Measurements from ENCODE around the gene SPRYD3. TPM values are rescaled to one million over a fixed set of nuclear protein-coding genes. Genes with fewer than 3 reads are reported as not detected.

Gene SPRYD3
- total RNA-seq, 2 donors from 2014 or later, result 25.4 to 28.8 TPM

DNA sequence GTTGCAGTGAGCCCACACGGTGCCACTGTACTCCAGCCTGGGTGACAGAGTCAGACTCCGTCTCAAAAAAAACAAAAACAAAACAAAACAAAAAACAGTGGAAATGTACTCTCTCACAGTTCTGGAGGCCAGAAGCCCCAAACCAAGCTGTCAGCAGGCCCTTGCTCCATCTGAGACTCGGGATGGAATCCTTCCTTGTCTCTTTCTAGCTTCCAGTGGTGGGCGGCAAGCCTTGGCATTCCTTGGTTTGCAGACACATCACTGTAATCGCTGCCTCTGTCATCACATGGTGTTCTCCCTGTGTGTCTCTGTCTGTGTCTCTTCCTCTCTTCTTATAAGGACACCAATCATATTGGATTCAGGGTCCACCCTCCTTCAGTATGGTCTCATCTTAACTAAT, 22.9 kb downstream of the SPRYD3 start:
- H3K9me3 Mint-ChIP-seq, result no peaks in the 10 kb centered on the region
- no peaks in the 10 kb centered on the region for H3K27me3 Mint-ChIP-seq
- H3K27ac Mint-ChIP-seq, result no peak overlapping the region
- ATAC-seq (replicated peaks), result no peak
- H3K4me3 Mint-ChIP-seq, result no peak overlapping the region
- H3K36me3 Mint-ChIP-seq (ENCODE audit: low read depth), result no peaks in the 10 kb centered on the region
- H3K4me1 Mint-ChIP-seq, result peaks cover 4% of the 10 kb centered on the region

DNA sequence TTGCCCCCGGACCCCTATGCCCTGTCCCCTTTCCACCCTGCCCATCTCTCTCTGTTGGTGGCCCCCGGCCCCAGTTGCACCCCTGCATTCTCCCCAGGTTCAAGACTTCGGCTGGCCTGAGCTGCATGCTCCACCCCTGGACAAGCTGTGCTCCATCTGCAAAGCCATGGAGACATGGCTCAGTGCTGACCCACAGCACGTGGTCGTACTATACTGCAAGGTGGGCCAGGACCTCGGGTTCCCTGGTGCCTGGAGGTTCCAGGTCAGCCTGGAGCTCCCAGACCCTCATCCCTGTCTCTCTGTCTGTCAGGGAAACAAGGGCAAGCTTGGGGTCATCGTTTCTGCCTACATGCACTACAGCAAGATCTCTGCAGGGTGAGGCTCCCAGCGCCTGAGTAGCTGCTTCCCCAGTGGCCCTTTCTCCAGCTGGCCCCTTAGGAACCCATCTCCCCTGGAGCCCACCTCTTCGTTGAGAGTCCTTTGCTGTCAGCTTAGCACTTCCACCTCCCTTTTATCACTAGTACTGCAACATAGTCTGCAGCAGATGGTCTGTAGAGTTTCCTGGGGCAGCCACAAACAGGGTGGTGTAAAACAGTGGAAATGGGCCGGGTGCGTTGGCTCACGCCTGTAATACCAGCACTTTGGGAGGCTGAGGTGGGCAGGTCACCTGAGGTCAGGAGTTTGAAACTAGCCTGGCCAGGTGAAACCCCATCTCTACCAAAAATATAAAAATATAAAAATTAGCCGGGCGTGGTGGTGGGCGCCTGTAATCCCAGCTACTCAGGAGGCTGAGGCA, 23.5 kb downstream of the SPRYD3 start:
- Mint-ChIP-seq H3K36me3 (ENCODE audit: low read depth) (no peaks in the 10 kb centered on the region), H3K4me1 (peaks cover 4% of the 10 kb centered on the region), H3K4me3 (peak overlapping the region; percentile 96), H3K9me3 (no peaks in the 10 kb centered on the region), H3K27ac (no peak overlapping the region), H3K27me3 (no peaks in the 10 kb centered on the region)
- no peak for ATAC-seq (replicated peaks)

DNA sequence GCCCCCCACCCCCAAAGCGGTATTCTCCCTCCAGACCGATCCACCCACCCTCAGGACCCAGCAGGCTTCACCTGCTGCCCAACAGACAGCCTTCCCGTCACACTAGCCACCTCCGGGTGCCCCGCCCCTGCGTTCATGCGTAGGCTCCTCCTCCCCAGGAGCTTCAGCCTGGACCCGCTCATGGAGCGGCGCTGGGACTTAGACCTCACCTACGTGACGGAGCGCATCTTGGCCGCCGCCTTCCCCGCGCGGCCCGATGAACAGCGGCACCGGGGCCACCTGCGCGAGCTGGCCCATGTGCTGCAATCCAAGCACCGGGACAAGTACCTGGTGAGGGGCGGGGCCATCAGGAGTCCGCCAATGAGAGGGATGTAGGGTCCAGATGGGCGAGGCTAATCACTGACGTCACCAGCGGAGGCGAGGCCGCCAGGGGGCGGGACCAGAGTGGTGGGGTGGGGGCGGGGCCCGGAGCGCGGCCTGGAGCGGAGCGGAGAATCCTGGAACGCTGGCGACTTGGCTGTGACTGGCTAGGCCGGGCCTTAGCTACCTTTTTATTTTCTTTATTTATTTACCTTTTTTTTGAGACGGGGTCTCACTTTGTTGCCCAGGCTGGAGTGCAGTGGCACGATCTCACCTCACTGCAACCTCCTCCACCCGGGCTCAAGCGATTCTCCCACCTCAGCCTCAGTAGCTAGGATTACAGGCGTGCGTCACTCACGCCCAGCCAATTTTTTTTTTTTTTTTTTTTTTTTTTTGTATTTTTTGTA, 24.9 kb downstream of the SPRYD3 start:
- Mint-ChIP-seq H3K36me3 (ENCODE audit: low read depth) (no peaks in the 10 kb centered on the region), H3K9me3 (no peaks in the 10 kb centered on the region), H3K27ac (peak overlapping the region; percentile 89), H3K27me3 (no peaks in the 10 kb centered on the region), H3K4me3 (peak overlapping the region; percentile 96), H3K4me1 (peaks cover 4% of the 10 kb centered on the region)
- peak; percentile 96 for ATAC-seq (replicated peaks)

DNA sequence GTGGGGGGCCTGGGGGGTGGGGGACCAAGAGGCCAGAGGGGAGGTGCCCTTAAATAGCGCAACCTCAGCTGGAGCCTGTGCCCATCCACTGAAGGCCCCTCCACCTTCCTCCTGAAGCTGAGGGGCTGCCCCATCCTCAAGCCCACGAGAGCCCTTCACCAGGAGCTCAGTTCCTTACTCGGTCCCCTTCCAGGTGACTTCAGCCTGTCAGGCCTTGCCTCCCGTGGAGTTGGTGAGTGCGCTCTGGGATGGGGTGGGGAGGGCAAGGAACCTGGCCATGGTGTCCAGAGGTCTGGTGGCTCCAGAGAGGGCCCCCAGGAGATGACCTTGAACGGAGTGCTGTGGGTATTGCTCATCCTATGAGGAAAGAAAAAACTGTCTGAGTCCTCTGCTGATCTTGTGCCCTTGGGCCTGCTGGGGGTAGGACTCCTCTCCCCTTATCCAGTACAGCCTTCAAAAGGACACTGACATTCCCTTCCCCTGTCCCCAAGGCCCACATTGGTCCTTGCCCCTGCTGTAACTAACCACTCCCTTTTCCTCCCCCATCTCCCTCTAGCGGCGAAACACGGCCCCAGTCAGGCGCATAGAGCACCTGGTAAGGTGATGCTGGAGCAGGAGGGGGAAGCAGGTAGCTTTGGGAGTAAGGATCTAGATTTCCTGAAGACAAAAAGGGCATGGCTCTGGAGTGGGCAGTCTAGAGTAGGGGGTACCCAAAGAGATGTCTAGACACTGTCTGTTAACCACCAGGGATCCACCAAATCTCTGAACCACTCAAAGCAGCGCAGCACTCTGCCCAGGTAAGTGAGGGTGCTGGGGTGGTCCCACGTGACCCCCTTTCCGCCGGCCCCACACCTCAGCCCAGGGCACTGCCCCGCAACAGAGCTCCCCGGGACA, 25.7 kb downstream of the SPRYD3 start:
- H3K27me3 Mint-ChIP-seq, result no peaks in the 10 kb centered on the region
- H3K9me3 Mint-ChIP-seq, result no peaks in the 10 kb centered on the region
- peak overlapping the region; percentile 96 for H3K4me3 Mint-ChIP-seq
- H3K36me3 Mint-ChIP-seq (ENCODE audit: low read depth), result no peaks in the 10 kb centered on the region
- H3K27ac Mint-ChIP-seq, result peak overlapping the region; percentile 89
- H3K4me1 Mint-ChIP-seq, result peaks cover 12% of the 10 kb centered on the region
- peak; percentile 8 for ATAC-seq (replicated peaks)

DNA sequence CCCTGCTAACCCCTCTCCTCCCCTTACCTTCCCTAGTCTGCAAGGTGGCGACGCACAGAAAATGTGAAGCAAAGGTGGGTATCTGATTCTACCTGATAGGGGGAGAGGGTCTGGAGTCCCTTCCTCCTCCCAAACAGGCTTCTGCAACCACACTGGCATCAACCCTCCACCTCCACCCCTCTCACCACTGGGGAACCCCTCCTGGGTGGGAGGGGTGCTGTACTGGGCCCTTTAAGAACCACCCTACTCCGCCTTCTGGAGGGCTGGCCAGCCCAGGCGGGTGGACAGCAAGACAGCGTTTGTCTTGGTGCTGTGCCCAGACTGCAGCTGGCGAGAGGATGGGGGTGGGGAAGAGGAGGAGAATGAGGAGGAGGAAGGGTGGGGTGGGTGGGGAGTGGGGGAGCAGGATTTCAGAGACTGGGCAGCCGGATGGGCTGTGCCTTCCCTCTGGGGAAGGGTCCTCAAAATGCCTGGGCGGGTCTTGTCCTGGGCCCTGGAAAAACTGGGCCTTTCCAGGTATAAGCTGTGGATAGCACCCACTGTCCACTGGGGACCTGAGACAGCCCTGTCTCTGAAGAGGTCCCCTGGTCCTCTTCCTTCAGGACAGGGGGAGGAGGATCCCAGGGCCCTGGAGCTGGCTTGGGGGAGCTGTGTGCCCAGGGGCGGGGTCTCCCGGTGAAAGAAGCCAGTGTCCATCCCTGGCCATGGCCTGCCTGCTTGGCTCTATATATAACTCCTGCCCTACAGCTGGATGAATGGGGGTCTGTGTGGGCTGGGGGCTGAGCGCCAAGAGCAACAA, 26.6 kb downstream of the SPRYD3 start:
- Mint-ChIP-seq H3K27me3 (no peaks in the 10 kb centered on the region), H3K4me1 (peaks cover 12% of the 10 kb centered on the region)
- ATAC-seq (replicated peaks), result no peak

DNA sequence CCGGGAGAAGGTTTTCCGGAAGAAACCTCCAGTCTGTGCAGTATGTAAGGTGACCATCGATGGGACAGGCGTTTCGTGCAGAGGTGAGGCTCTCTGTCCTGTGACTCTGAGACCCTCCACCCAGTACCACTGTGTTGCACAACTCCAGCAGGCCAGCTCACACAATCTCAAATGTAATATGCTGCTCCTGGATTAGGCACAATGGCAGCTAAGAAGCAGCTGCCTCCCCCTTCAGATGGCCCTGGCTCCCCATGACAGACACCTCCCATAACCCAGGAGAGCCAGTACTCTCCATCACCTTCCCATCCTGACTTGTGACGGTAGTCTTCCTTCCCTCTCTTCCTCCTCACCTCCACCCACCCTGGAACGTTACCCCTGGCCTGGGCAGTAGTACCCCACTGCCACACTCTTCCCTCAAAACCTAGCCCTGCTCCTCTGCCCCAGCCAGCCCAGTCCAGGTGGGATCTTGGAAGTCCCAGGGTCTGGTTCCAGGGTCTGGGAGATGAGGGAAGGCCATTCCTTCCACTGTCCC, 27.2 kb downstream of the SPRYD3 start:
- H3K27ac Mint-ChIP-seq, result no peak overlapping the region
- no peaks in the 10 kb centered on the region for H3K27me3 Mint-ChIP-seq
- no peak for ATAC-seq (replicated peaks)
- H3K36me3 Mint-ChIP-seq (ENCODE audit: low read depth), result no peaks in the 10 kb centered on the region
- H3K4me1 Mint-ChIP-seq, result peaks cover 12% of the 10 kb centered on the region
- H3K4me3 Mint-ChIP-seq, result no peak overlapping the region
- no peaks in the 10 kb centered on the region for H3K9me3 Mint-ChIP-seq

More for the DNA sequence above, 26.6 kb downstream of the SPRYD3 start:
- Mint-ChIP-seq H3K9me3 (no peaks in the 10 kb centered on the region), H3K36me3 (ENCODE audit: low read depth) (no peaks in the 10 kb centered on the region), H3K4me3 (no peak overlapping the region), H3K27ac (no peak overlapping the region)

DNA sequence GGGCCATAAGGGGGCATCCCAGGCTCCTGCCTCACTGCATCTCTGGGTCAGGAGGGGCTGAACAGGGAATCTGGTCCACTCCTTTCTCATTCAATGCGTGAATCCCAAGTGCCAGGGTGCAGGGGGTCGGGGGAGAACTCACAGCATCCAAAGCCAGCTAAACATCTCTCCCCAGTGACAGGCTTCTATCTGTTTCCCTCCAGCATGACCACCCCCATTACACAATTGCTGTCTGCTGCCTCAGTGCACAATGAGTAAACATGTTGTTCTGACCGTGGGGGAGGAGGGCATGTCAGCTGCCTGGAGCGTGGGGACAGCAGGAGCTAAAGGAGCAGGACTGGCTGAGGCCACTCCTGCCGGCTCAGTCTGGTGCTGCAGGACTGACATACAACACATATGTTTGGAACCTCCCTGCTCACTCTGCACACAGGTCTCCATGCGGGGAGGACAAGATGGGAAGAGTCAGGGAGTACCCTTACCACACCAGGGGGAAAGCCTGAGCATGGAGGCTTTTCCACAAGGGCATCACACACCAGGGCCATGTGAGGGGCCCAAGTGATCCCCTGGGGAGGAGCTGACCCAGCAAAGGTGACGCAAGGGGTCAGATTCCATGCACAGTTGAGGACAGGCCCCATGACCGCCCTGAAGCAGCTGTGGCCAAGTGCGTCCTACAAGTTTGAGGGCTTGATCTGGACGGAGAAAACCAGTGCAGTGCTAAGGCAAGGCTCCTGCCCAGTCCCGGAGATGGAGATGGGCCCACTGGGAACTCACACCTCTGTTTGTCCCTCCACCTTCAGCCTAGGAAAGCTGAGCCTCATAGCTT, 27.9 kb downstream of the SPRYD3 start:
- Mint-ChIP-seq H3K9me3 (no peaks in the 10 kb centered on the region), H3K27ac (no peak overlapping the region)

DNA sequence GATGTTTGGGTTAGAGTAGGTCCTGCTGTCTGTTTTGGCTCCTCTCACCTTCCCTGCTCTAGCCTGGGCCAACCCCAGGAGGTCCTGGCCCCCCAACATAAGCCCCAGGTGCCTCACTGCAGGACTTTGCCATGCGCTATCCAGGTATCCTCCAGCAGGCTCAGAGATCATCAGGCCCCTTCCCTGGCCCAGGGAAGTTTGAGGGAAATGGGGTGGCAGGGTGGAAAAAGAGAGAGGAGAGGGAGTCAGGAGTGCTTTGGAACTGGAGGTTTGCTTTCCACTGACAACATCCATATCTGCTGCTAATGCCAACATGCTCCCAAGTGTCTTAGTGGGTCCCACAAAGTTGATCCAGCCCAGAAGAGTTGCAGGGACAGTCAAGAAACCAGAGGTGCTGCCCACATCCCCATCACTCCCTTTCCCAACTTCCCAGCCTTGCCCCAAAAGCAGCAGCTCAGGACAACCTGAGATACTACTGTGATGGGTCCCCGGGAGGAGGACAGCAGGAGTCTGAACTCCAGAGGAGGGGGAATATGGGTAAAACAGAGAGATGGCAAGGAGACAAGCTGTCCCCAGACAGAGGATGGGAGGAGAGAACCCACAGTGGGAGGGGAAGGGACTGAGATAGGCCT, 28.6 kb downstream of the SPRYD3 start:
- no peaks in the 10 kb centered on the region for H3K9me3 Mint-ChIP-seq
- no peak overlapping the region for H3K4me3 Mint-ChIP-seq
- no peaks in the 10 kb centered on the region for H3K36me3 Mint-ChIP-seq (ENCODE audit: low read depth)
- peaks cover 16% of the 10 kb centered on the region for H3K4me1 Mint-ChIP-seq
- H3K27ac Mint-ChIP-seq, result no peak overlapping the region
- H3K27me3 Mint-ChIP-seq, result no peaks in the 10 kb centered on the region
- no peak for ATAC-seq (replicated peaks)

More for the DNA sequence above, 27.9 kb downstream of the SPRYD3 start:
- H3K4me3 Mint-ChIP-seq, result no peak overlapping the region
- H3K4me1 Mint-ChIP-seq, result peaks cover 13% of the 10 kb centered on the region
- ATAC-seq (replicated peaks), result no peak
- H3K27me3 Mint-ChIP-seq, result no peaks in the 10 kb centered on the region
- no peaks in the 10 kb centered on the region for H3K36me3 Mint-ChIP-seq (ENCODE audit: low read depth)

DNA sequence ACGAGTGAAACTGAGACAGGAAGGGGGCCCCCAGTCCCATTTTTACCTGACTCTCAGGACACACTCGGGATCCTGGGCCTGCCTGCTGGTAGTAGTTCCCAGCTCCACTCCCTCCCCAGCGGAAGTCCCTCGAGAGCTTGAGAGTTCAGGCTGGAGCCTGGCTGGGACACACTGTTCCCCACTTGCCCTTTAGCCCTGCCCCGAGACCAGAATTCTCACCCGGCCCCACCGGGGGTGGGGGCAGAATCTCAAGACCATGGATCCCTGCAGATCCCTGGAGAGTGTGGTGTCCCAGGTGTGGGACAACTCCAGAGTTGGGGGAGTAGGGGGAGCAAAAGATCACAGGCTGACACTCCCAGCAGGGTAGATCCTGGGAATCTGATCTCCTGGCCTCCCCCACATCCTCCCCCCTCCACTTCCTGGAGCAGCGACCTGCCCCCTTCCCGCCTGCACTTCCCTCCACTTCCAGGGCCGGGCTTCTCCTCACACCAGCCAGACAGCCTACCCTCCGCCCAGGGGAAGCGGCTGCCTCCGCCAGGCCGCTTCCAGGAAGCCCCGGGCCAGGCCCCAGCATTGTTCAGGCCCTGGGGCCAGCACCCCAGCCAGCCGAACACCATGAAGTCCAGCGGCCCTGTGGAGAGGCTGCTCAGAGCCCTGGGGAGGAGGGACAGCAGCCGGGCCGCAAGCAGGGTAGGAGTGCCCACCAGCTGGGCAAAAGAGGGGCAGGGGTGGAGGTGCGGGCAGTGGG, 29.4 kb downstream of the SPRYD3 start, which contains the start of gene TNS2:
TSS of gene TNS2 (plus strand) at position 495 of the 748 bp plus-strand sequence. CDS start at position 616, 121 bp downstream.
- no peak for ATAC-seq (replicated peaks)
- Mint-ChIP-seq H3K4me1 (peaks cover 16% of the 10 kb centered on the region), H3K27ac (peak within 1 kb of the TSS; percentile 61), H3K36me3 (ENCODE audit: low read depth) (no peaks in the 10 kb centered on the region), H3K9me3 (no peaks in the 10 kb centered on the region), H3K4me3 (peak within 1 kb of the TSS; percentile 53), H3K27me3 (no peaks in the 10 kb centered on the region)

DNA sequence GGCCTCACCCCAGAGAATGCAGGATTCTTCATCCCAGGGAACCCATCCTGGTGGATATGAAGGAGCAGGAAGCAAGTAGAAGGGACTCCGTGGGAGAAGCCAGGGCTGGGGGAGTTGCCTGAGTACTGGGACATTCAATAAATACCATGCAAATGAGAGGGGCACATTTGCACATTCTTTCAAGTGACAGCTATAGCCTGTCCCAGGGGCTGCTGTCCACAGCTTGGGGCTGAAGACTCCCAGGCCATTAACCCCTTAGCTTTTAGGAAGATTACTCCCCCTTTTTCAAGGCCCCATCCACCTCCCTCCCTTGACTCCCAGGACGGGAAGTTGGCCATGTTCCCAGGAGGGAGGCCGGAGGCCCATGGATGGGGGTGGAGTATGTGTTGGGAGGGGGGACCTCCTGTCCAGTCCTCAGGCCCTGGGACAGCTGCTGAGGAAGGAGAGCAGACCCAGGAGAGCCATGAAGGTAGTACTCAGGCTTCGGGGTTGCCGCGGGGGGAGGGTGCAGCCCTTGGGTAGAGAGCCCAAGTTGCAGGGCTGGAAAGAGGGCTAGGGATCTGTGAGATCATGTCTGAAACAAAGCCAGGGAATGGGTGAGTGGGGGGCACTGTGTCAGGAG, 30.3 kb downstream of the SPRYD3 start:
- Mint-ChIP-seq H3K36me3 (ENCODE audit: low read depth) (no peaks in the 10 kb centered on the region), H3K4me3 (peak overlapping the region; percentile 53), H3K9me3 (no peaks in the 10 kb centered on the region), H3K4me1 (peaks cover 13% of the 10 kb centered on the region), H3K27ac (peak overlapping the region; percentile 61), H3K27me3 (no peaks in the 10 kb centered on the region)
- no peak for ATAC-seq (replicated peaks)

DNA sequence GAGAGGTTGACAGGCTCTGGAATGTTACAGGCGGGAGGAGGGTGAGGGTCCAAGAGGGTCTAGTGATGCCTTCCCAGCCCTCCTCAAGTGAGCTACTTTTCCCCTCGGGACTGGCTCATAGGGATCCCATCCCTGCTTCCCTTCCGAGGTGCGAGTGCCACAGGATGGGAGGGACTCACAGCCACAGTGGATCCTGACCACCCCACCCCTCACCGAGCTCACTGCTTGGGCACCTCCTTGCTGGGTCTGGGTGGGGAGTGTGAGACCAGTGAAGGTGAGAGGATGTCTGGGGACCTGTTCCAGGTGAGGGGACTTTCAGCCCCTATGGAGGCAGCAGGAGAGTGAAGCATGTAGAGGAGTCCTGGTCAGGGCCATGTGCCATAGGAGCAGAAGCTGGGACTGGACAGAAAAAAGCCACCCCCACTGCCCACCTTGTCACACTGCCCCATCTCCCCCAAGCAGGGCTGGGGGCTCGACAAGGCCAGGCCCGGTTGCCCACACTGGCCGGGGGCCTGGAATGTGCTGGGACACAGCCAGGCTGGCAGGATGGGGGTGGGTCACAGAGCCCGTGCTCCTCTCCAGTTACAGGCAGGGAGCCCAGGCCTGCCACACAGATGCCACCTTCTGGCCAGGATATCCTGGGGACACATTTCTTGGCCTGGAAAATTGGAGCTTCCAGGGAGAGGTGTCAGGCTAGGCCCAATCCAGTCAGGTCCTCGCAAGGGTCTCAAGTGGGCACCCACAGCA, 31.0 kb downstream of the SPRYD3 start:
- no peaks in the 10 kb centered on the region for H3K36me3 Mint-ChIP-seq (ENCODE audit: low read depth)
- H3K27ac Mint-ChIP-seq, result peak overlapping the region; percentile 61
- ATAC-seq (replicated peaks), result no peak
- H3K9me3 Mint-ChIP-seq, result no peaks in the 10 kb centered on the region
- peak overlapping the region; percentile 53 for H3K4me3 Mint-ChIP-seq
- H3K27me3 Mint-ChIP-seq, result no peaks in the 10 kb centered on the region
- peaks cover 13% of the 10 kb centered on the region for H3K4me1 Mint-ChIP-seq
